AG10803 (cell line): ENCODE data around the gene CDC123.

Experiments used
- DNase-seq: peaks from one replicate; pipeline ENCODE4 v3.0.0; 2010; ENCODE audit warnings: low read depth
- H3K4me3 ChIP-seq: 2 replicates; pipeline ENCODE4 v1.5.1; 2011; ENCODE audit warnings: mild to moderate bottlenecking, low read length, control low read depth
- TF ChIP-seq, protein P1 (sequence below): conservative IDR thresholded peaks from 2 replicates; pipeline ENCODE4 v1.5.1; 2011; ENCODE audit warnings: mild to moderate bottlenecking, low read length, control low read depth, inconsistent platforms

Gene CDC123

GRCh38 chr10:12195603-12196506 lies at the start of gene CDC123, which contains the start of gene NUDT5:
CDC123 (plus strand) TSS chr10:12196188; CDS start chr10:12196246, 58 bp downstream.
NUDT5 (minus strand) TSS chr10:12195891; CDS start chr10:12186291, 9,600 bp downstream.
- H3K4me3 ChIP-seq: peak within 1 kb of the TSS; percentile 99
- TF ChIP-seq, protein P1, sequence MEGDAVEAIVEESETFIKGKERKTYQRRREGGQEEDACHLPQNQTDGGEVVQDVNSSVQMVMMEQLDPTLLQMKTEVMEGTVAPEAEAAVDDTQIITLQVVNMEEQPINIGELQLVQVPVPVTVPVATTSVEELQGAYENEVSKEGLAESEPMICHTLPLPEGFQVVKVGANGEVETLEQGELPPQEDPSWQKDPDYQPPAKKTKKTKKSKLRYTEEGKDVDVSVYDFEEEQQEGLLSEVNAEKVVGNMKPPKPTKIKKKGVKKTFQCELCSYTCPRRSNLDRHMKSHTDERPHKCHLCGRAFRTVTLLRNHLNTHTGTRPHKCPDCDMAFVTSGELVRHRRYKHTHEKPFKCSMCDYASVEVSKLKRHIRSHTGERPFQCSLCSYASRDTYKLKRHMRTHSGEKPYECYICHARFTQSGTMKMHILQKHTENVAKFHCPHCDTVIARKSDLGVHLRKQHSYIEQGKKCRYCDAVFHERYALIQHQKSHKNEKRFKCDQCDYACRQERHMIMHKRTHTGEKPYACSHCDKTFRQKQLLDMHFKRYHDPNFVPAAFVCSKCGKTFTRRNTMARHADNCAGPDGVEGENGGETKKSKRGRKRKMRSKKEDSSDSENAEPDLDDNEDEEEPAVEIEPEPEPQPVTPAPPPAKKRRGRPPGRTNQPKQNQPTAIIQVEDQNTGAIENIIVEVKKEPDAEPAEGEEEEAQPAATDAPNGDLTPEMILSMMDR: no peak
- peak; percentile 88 for DNase-seq

- DNase-seq: no peak
- H3K4me3 ChIP-seq: no peak overlapping the region
- TF ChIP-seq, protein P1: no peak
Measured at GRCh38 chr10:12150163-12150562, 45.8 kb upstream of the CDC123 start.

- TF ChIP-seq, protein P1: no peak
- H3K4me3 ChIP-seq: no peak overlapping the region
- no peak for DNase-seq
Measured at GRCh38 chr10:12154516-12154915, 41.5 kb upstream of the CDC123 start.

- no peak overlapping the region for H3K4me3 ChIP-seq
- TF ChIP-seq, protein P1: no peak
- no peak for DNase-seq
Measured at GRCh38 chr10:12156367-12157123, 39.4 kb upstream of the CDC123 start.

DNA sequence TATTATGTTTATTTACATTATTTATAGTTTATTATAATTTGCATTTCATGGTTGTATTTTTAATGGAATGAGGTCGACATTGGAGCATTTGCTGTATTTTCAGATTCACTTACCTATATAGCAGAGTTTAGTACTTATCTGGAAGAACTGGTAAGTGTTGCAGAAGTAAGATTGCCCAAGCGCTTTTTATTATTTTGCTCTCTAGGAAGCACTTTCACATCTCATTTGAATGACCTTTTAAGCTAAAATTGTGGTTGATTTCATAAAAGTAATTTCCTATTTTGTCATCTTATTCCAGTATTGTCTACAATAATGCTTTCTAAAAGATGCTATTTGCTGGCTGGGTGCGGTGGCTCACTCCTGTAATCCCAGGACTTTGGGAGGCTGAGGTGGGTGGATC lies 37.9 kb upstream of the CDC123 start:
- TF ChIP-seq, protein P1: no peak
- H3K4me3 ChIP-seq: no peak overlapping the region
- DNase-seq: no peak

- TF ChIP-seq, protein P1: no peak
Measured at GRCh38 chr10:12160664-12161063, 35.3 kb upstream of the CDC123 start.

More at GRCh38 chr10:12160664-12161063, 35.3 kb upstream of the CDC123 start:
- no peak overlapping the region for H3K4me3 ChIP-seq
- DNase-seq: no peak
